Measurements from ENCODE around the gene RGS14. TPM values are rescaled to one million over a fixed set of nuclear protein-coding genes. Genes with fewer than 3 reads are reported as not detected.
A peak's percentile ranks its signal among the peaks of the same experiment; 100 is the strongest.
"Not testable (repeated sequence)": the region's sequence is repeated elsewhere in the genome, so short reads cannot be mapped to it uniquely, and the experiment has no call there.

Gene RGS14
- total RNA-seq, 2 donors from 2014 or later = 9.1 to 10.1 TPM

- intact Hi-C loops (cut with DNase I) = no loop called here
- H3K27me3 ChIP-seq = no peaks in the 10 kb centered on the region
- H3K9ac ChIP-seq (ENCODE audit: low read depth in 2 of 2, low read length in 2 of 2) = no peak overlapping the region
- H3K27ac ChIP-seq = no peak overlapping the region
- H3K4me1 ChIP-seq = peaks cover 7% of the 10 kb centered on the region
- no peak for DNase-seq
- no peaks in the 10 kb centered on the region for H3K9me3 ChIP-seq
- no peaks in the 10 kb centered on the region for H3K36me3 ChIP-seq
- H3K4me3 ChIP-seq = no peak overlapping the region
- no peak for TF ChIP-seq CTCF (IDR thresholded peaks at IDR 0.05)
Measured at GRCh38 chr5:177357146-177357458, 622 bp upstream of the RGS14 start.

DNA sequence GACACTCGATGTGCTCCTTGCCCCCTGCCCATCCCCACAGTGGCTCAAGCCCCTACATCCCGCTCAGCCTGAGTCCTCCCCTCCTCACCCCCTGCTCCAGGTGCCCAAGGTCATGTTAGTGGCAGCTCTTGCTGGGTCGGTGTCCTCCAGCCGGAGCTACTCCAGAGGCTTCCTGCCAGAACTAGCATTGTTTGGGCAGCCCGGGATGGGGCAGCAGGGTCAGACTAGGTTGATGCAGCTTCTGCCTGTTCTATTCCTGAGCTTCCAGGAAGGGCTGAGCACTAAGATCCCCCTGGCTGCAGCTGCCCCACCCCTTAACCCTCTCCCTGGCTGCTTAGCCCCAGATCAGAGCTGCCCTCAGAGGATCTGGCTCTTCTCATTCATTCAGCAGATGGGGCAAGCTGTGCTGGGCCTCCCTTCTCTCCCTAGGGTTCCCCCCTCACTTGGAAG, 671 bp downstream of the RGS14 start:
- no peak for TF ChIP-seq CTCF (IDR thresholded peaks at IDR 0.05)
- no peaks in the 10 kb centered on the region for H3K27me3 ChIP-seq
- H3K27ac ChIP-seq = peak overlapping the region; percentile 48
- DNase-seq = no peak
- H3K9me3 ChIP-seq = no peaks in the 10 kb centered on the region
- intact Hi-C loops (cut with DNase I) = no loop called here
- H3K4me1 ChIP-seq = peaks cover 7% of the 10 kb centered on the region
- peak overlapping the region; percentile 48 for H3K4me3 ChIP-seq
- H3K9ac ChIP-seq (ENCODE audit: low read depth in 2 of 2, low read length in 2 of 2) = peak overlapping the region; percentile 64 to 75
- no peaks in the 10 kb centered on the region for H3K36me3 ChIP-seq

GRCh38 chr5:177359451-177359851, 1.7 kb downstream of the RGS14 start:
- DNase-seq = no peak
- no peak overlapping the region for H3K9ac ChIP-seq (ENCODE audit: low read depth in 2 of 2, low read length in 2 of 2)
- TF ChIP-seq CTCF (IDR thresholded peaks at IDR 0.05) = no peak
- intact Hi-C loops (cut with DNase I) = no loop called here
- no peaks in the 10 kb centered on the region for H3K36me3 ChIP-seq
- no peaks in the 10 kb centered on the region for H3K27me3 ChIP-seq
- H3K9me3 ChIP-seq = no peaks in the 10 kb centered on the region
- H3K27ac ChIP-seq = no peak overlapping the region
- no peak overlapping the region for H3K4me3 ChIP-seq
- H3K4me1 ChIP-seq = peaks cover 7% of the 10 kb centered on the region

DNA sequence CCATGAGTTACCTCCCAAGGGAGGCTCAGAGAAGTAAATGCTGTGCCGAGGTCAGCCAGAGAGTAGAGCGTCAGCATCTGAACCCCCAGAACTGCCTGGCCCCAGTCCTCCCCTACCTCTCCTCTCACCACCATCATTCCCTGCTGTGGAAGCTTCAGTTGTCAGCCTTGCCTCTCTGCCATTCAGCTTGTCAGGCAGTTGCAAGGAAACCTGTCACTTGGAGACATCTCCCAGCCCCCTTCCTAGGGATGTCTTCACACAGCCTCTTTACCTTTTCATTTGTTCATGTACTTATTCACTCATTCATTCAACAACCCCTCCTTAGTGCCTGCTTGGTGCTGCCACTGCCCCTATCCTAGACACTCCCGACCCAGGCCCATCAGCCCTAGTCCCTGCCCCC, 2.1 kb downstream of the RGS14 start:
- Histone ChIP-seq H3K36me3 (no peaks in the 10 kb centered on the region), H3K9me3 (no peaks in the 10 kb centered on the region), H3K9ac (ENCODE audit: low read depth in 2 of 2, low read length in 2 of 2) (no peak overlapping the region), H3K4me3 (no peak overlapping the region), H3K4me1 (peaks cover 7% of the 10 kb centered on the region), H3K27me3 (no peaks in the 10 kb centered on the region), H3K27ac (no peak overlapping the region)
- intact Hi-C loops (cut with DNase I) = no loop called here
- DNase-seq = no peak
- no peak for TF ChIP-seq CTCF (IDR thresholded peaks at IDR 0.05)

- H3K4me1 ChIP-seq; H3K4me3 ChIP-seq; H3K9me3 ChIP-seq; H3K36me3 ChIP-seq; H3K27ac ChIP-seq; DNase-seq; H3K9ac ChIP-seq (ENCODE audit: low read depth in 2 of 2, low read length in 2 of 2); H3K27me3 ChIP-seq; intact Hi-C loops (cut with DNase I): not testable (repeated sequence)
Measured at GRCh38 chr5:177360740-177361139, 3.0 kb downstream of the RGS14 start.

DNA sequence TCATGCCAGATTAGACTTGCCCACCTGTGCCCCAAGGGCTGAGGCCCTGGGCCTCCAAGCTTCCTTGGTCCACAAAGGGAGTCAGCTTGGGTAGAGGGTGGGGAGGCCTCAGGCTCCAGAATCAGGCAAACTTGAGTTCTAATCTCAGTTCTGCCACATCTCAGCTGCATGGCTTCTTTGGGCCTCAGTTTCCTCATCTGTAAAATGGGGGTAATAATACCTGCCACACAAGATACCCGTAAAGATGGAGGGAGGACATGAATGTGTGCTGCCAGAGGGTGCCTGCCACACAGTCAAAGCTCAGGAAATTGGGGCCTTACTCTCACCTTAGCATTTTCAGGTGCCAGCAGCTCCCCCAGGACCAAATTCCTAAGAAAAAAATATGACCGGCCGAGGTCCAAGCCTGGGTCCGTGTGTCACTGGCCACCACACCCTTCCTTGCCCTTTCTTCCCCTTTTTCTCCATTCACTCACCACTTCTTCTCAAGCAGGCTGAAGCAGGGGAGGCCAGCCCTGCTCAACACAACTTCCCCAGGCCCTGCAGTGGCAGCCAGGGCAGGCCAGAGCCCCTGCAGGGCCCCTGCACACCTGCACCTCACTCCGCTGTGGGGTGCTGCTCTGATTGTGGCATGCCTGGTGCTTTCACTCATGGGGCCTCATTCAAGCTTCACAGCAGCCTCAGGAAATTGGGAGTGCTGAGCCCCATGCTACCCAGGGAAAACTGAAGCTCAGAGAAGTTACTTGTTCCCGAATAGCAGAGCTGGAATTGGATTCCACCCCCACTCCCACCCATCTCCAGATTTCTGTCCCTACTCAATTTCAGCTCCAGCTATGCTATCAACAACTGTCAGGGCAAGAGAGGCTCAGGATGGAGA, 3.9 kb downstream of the RGS14 start:
- no peak for TF ChIP-seq CTCF (IDR thresholded peaks at IDR 0.05)
- intact Hi-C loops (cut with DNase I) = no loop called here
- Histone ChIP-seq H3K4me1 (peaks cover 7% of the 10 kb centered on the region), H3K27me3 (no peaks in the 10 kb centered on the region), H3K27ac (no peak overlapping the region), H3K36me3 (no peaks in the 10 kb centered on the region), H3K9me3 (no peaks in the 10 kb centered on the region), H3K9ac (ENCODE audit: low read depth in 2 of 2, low read length in 2 of 2) (peak overlapping the region in 1 of 2 donors; percentile 50), H3K4me3 (no peak overlapping the region)
- no peak for DNase-seq
